GM19035 (cell line): ENCODE measurements around the gene LDLRAD4.
"Not testable (repeated sequence)": the region's sequence is repeated elsewhere in the genome, so short reads cannot be mapped to it uniquely, and the experiment has no call there.

Source experiments
- ATAC-seq: cut with Tn5 transposase; IDR thresholded peaks from one replicate; pipeline ENCODE4 v1.9.1; 2021; ENCODE audit not compliant: unreplicated experiment

LDLRAD4 gene

GRCh38 chr18:13641551-13642439 is 423.2 kb downstream of the LDLRAD4 start:
- no peak for ATAC-seq

GRCh38 chr18:13642440-13642827 is 423.9 kb downstream of the LDLRAD4 start:
- ATAC-seq: no peak

- no peak for ATAC-seq
These were observed 424.7 kb downstream of the LDLRAD4 start for GRCh38 chr18:13643261-13643751.

- no peak for ATAC-seq
These were observed 426.5 kb downstream of the LDLRAD4 start for GRCh38 chr18:13645093-13645492.

- no peak for ATAC-seq
These were observed 428.1 kb downstream of the LDLRAD4 start for GRCh38 chr18:13646633-13647032.

GRCh38 chr18:13647761-13648160 is 429.2 kb downstream of the LDLRAD4 start:
- ATAC-seq: no peak

- no peak for ATAC-seq
These were observed 431.1 kb downstream of the LDLRAD4 start for GRCh38 chr18:13649397-13650390.

- no peak for ATAC-seq
These were observed 435.3 kb downstream of the LDLRAD4 start for GRCh38 chr18:13653746-13654433.

GRCh38 chr18:13657974-13658373 is 439.4 kb downstream of the LDLRAD4 start:
- ATAC-seq: no peak

- no peak for ATAC-seq
These were observed 440.1 kb downstream of the LDLRAD4 start for GRCh38 chr18:13658436-13659204.

GRCh38 chr18:13660510-13660909 is 441.9 kb downstream of the LDLRAD4 start:
- ATAC-seq: no peak

GRCh38 chr18:13661051-13661778 is 442.7 kb downstream of the LDLRAD4 start:
- no peak for ATAC-seq

GRCh38 chr18:13661779-13662256 is 443.3 kb downstream of the LDLRAD4 start:
- ATAC-seq: no peak

GRCh38 chr18:13672657-13673056 is 454.1 kb downstream of the LDLRAD4 start:
- ATAC-seq: no peak

- ATAC-seq: no peak
These were observed 457.9 kb downstream of the LDLRAD4 start for GRCh38 chr18:13676471-13676870.

GRCh38 chr18:13677350-13677749 is 458.8 kb downstream of the LDLRAD4 start:
- not testable (repeated sequence) for ATAC-seq

- ATAC-seq: no peak
These were observed 462.1 kb downstream of the LDLRAD4 start for GRCh38 chr18:13680612-13681011.

GRCh38 chr18:13681701-13682100 is 463.1 kb downstream of the LDLRAD4 start:
- ATAC-seq: no peak

GRCh38 chr18:13684546-13684945 is 466.0 kb downstream of the LDLRAD4 start:
- ATAC-seq: no peak
